Measurements from ENCODE around the gene IL18RAP. TPM values are rescaled to one million over a fixed set of nuclear protein-coding genes. Genes with fewer than 3 reads are reported as not detected.

The IL18RAP gene
- total RNA-seq, 1 donor from 2014 or later = not detected

DNA sequence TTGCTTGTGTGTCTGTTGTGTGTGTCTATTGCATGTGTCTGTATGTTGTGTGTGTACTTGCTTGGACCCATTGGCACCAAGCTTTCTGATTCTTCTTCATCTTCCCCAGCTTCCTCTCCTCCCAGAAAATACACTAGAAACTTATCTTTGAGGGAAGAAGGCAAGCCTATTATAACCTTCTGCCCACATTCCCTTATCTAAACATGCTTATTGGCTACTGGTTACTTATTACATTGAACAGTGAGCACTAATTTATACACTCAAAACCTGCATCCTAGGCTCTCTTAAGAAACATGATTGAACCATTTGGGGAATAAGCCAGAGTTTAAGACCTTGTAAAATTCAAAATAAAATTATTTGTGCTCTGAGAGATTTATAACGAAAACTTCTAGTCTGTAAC is 76.6 kb downstream of the IL18RAP start:
- Mint-ChIP-seq H3K27ac (ENCODE audit: unreplicated experiment) (no peak overlapping the region), H3K27me3 (ENCODE audit: unreplicated experiment) (peaks cover 4% of the 10 kb centered on the region), H3K36me3 (ENCODE audit: low read depth, unreplicated experiment) (no peaks in the 10 kb centered on the region), H3K4me1 (ENCODE audit: unreplicated experiment) (no peaks in the 10 kb centered on the region), H3K4me3 (ENCODE audit: unreplicated experiment) (no peak overlapping the region), H3K9me3 (ENCODE audit: unreplicated experiment) (no peaks in the 10 kb centered on the region)
- DNase-seq (ENCODE audit: low spot score) = no peak
- TF ChIP-seq, protein P1, sequence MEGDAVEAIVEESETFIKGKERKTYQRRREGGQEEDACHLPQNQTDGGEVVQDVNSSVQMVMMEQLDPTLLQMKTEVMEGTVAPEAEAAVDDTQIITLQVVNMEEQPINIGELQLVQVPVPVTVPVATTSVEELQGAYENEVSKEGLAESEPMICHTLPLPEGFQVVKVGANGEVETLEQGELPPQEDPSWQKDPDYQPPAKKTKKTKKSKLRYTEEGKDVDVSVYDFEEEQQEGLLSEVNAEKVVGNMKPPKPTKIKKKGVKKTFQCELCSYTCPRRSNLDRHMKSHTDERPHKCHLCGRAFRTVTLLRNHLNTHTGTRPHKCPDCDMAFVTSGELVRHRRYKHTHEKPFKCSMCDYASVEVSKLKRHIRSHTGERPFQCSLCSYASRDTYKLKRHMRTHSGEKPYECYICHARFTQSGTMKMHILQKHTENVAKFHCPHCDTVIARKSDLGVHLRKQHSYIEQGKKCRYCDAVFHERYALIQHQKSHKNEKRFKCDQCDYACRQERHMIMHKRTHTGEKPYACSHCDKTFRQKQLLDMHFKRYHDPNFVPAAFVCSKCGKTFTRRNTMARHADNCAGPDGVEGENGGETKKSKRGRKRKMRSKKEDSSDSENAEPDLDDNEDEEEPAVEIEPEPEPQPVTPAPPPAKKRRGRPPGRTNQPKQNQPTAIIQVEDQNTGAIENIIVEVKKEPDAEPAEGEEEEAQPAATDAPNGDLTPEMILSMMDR (IDR thresholded peaks at IDR 0.05; ENCODE audit: unreplicated experiment) = no peak

Small RNAs within 50 kb of the gene (microRNA-seq; reads per million reads assigned to microRNA genes)
- not detected for gene MIR4772 (ENCODE audit: unreplicated experiment)

Other genes starting within 250 kb of the IL18RAP start
- not detected for gene IL1RL2, start 236.1 kb upstream of the IL18RAP start, total RNA-seq (ENCODE audit: unreplicated experiment)
- 0.10 TPM for gene IL1RL1, start 111.6 kb upstream of the IL18RAP start, total RNA-seq (ENCODE audit: unreplicated experiment)
- gene IL18R1, start 67.4 kb upstream of the IL18RAP start, total RNA-seq (ENCODE audit: unreplicated experiment) = 0.51 TPM
- 0.08 TPM for gene SLC9A4, start 50.1 kb downstream of the IL18RAP start, total RNA-seq (ENCODE audit: unreplicated experiment)
- gene SLC9A2, start 196.4 kb downstream of the IL18RAP start, total RNA-seq (ENCODE audit: unreplicated experiment) = 0.05 TPM